Large intestine (tissue), 12 donors: ENCODE results near the gene SUMO3. TPM values are rescaled to one million over a fixed set of nuclear protein-coding genes. Genes with fewer than 3 reads are reported as not detected.
A peak's percentile ranks its signal among the peaks of the same experiment; 100 is the strongest.

Experiments
- DNase-seq, 2 donors: peaks; one replicate each; pipeline versions ENCODE4 v3.0.0 to v3.0.0-alpha.2; 2013
- H3K27ac ChIP-seq: one replicate; pipeline ENCODE4 v1.5.1; 2013; ENCODE audit warnings: low read length
- H3K27me3 ChIP-seq: 2 replicates; pipeline ENCODE4 v1.6.1; 2013; ENCODE audit warnings: low read length; ENCODE audit not compliant: control insufficient read depth, insufficient read depth
- H3K36me3 ChIP-seq: 2 replicates; pipeline ENCODE4 v1.6.1; 2013; ENCODE audit warnings: low read length; ENCODE audit not compliant: control insufficient read depth, insufficient read depth
- H3K4me1 ChIP-seq: one replicate; pipeline ENCODE4 v1.6.1; 2013; ENCODE audit warnings: low read length; ENCODE audit not compliant: control insufficient read depth, insufficient read depth
- H3K4me3 ChIP-seq: one replicate; pipeline ENCODE4 v1.5.1; 2013; ENCODE audit warnings: low read length
- H3K9me3 ChIP-seq: one replicate; pipeline ENCODE4 v1.6.1; 2013; ENCODE audit warnings: mild to moderate bottlenecking, low read depth, low read length, moderate library complexity; ENCODE audit not compliant: control insufficient read depth
- WGBS: methylation state at CpG from one replicate; pipeline ENCODE4 v1.1.5; 2013; ENCODE audit warnings: low lambda C conversion rate; ENCODE audit not compliant: insufficient coverage; 5-methylcytosine and 5-hydroxymethylcytosine counted together
- long read RNA-seq, 11 donors: transcript quantifications; one replicate each; lab custom pipeline, GENCODE V29; 2026
- polyA plus RNA-seq: library from polyadenylated mRNA; unstranded; fragments of 120-200 nt; gene quantifications from one replicate; pipeline ENCODE4 v1.2.1, GENCODE V29; 2013

SUMO3 gene
- polyA plus RNA-seq: 94.4 TPM
- long read RNA-seq, donor 1, transcript SUMO3-201 (4 exons, 1,807 nt): major isoform, 44 of 45 reads
- long read RNA-seq, donor 1, partial matches to known transcripts: 0 of 45 reads
- long read RNA-seq, donor 1, other reads (novel, unspliced or antisense): 0 of 45 reads
- long read RNA-seq, donor 2, transcript SUMO3-201 (4 exons, 1,807 nt): major isoform, 63 of 159 reads
- long read RNA-seq, donor 2, partial matches to known transcripts: 96 of 159 reads
- long read RNA-seq, donor 2, other reads (novel, unspliced or antisense): 0 of 159 reads
- long read RNA-seq, donor 3, transcript SUMO3-201 (4 exons, 1,807 nt): major isoform, 104 of 110 reads
- long read RNA-seq, donor 3, partial matches to known transcripts: 6 of 110 reads
- long read RNA-seq, donor 3, other reads (novel, unspliced or antisense): 0 of 110 reads
- long read RNA-seq, donor 4, partial matches to known transcripts: 0 of 3 reads
- long read RNA-seq, donor 4, other reads (novel, unspliced or antisense): 0 of 3 reads
- long read RNA-seq, donor 5, transcript SUMO3-201 (4 exons, 1,807 nt): major isoform, 32 of 32 reads
- long read RNA-seq, donor 5, partial matches to known transcripts: 0 of 32 reads
- long read RNA-seq, donor 5, other reads (novel, unspliced or antisense): 0 of 32 reads
- long read RNA-seq, donor 6, transcript SUMO3-201 (4 exons, 1,807 nt): major isoform, 76 of 164 reads
- long read RNA-seq, donor 6, partial matches to known transcripts: 87 of 164 reads
- long read RNA-seq, donor 6, other reads (novel, unspliced or antisense): 0 of 164 reads
- long read RNA-seq, donor 7, transcript SUMO3-201 (4 exons, 1,807 nt): major isoform, 19 of 19 reads
- long read RNA-seq, donor 7, partial matches to known transcripts: 0 of 19 reads
- long read RNA-seq, donor 7, other reads (novel, unspliced or antisense): 0 of 19 reads
- long read RNA-seq, donor 8, transcript SUMO3-201 (4 exons, 1,807 nt): major isoform, 65 of 65 reads
- long read RNA-seq, donor 8, partial matches to known transcripts: 0 of 65 reads
- long read RNA-seq, donor 8, other reads (novel, unspliced or antisense): 0 of 65 reads
- long read RNA-seq, donor 9, transcript SUMO3-201 (4 exons, 1,807 nt): major isoform, 55 of 133 reads
- long read RNA-seq, donor 9, partial matches to known transcripts: 77 of 133 reads
- long read RNA-seq, donor 9, other reads (novel, unspliced or antisense): 0 of 133 reads
- long read RNA-seq, donor 10, transcript SUMO3-201 (4 exons, 1,807 nt): major isoform, 66 of 66 reads
- long read RNA-seq, donor 10, partial matches to known transcripts: 0 of 66 reads
- long read RNA-seq, donor 10, other reads (novel, unspliced or antisense): 0 of 66 reads
- long read RNA-seq, donor 11, transcript SUMO3-201 (4 exons, 1,807 nt): major isoform, 52 of 52 reads
- long read RNA-seq, donor 11, partial matches to known transcripts: 0 of 52 reads
- long read RNA-seq, donor 11, other reads (novel, unspliced or antisense): 0 of 52 reads

DNA sequence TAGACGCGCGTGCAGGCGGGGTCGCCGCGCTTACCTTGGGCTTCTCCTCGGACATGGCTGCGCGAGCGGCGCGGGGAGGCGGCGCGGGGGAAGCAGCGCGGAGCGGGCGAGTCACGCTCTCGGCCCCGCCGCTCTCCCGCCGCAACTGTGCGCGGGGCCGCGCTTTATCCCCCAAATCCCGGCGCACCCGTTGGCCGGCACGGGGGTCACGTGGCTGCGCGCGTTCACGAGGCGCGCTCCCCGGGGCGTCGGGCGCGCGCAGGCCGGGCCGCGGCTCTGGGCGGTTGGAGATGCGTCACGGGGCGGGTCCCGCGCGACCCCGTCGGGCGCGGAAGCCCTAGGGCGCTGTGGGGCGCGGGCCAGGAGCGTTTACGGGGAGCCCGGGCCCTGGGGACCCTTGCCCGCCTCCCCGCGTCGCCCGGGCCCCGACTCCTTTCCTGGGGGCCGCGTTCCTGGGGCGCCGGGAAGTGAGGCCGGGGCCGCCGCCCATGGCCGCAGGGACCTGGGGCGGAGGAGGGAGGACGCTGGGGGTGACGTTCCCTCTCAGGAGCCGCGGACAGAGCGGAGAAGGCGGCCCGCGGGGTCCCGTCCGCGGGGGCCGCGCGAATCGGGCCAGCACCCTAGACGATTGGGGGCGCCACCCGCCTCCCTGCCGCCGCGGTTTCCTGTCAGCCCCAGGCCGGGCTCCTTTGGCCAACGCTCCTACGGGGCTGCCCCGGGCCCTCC is at the start of gene SUMO3:
Gene SUMO3, minus strand, starts transcription at position 149 of the 726 bp plus-strand sequence. Its CDS starts 94 bp downstream, at position 55.
- H3K4me1 ChIP-seq: peaks cover 8% of the 10 kb centered on the region
- H3K4me3 ChIP-seq: peak within 1 kb of the TSS; percentile 65
- WGBS: no CpG with 5 or more reads among the region's 108 CpGs
- H3K27ac ChIP-seq: peak within 1 kb of the TSS; percentile 42
- peak; percentile 81 to 89 for DNase-seq
- H3K9me3 ChIP-seq: peaks cover 30% of the 10 kb centered on the region
- H3K36me3 ChIP-seq: peaks cover 10% of the 10 kb centered on the region
- no peaks in the 10 kb centered on the region for H3K27me3 ChIP-seq

DNA sequence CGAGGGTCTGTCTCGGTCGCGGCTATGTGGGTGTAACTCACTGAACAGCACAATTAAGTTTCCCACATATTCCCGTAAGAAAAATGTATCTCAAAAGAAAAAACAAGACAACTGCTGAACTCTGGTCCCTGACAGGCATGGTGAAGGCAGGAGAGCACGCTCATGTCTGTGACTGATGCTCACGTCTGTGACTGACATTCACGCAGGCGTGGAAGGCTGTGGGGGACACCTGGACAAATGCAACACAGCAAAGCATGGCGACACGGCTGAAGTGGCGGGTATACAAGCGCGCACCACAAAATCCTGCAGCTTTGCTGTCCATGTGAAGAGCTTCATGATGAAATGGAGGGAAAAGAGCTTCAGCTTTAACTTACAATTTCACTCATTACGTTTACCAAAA is 49.6 kb upstream of the SUMO3 start:
- H3K27ac ChIP-seq: no peak overlapping the region
- DNase-seq: no peak
- H3K36me3 ChIP-seq: peaks cover 39% of the 10 kb centered on the region
- H3K27me3 ChIP-seq: no peaks in the 10 kb centered on the region
- H3K9me3 ChIP-seq: no peaks in the 10 kb centered on the region
- WGBS: no CpG with 5 or more reads among the region's 15 CpGs
- H3K4me1 ChIP-seq: peaks cover 49% of the 10 kb centered on the region
- H3K4me3 ChIP-seq: no peak overlapping the region

DNA sequence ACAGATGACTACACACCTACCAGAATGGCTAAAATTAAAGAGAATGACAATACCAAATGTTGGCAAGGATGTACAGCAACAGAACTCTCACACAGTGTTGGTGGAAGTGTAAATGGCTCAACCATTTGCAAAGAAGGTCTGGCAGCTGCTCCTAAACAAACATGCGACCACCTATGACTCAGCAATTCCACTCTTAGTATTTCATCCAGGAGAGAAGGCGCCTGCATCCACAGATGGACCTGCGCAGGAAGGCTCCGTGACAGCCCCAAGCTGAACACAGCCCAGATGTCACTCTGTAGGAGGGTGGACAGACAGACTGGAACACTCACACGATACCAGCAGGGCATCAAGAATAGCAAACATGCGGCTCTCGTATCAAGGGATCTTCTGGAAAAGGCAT is 48.9 kb upstream of the SUMO3 start:
- Histone ChIP-seq H3K4me3 (no peak overlapping the region), H3K36me3 (peaks cover 43% of the 10 kb centered on the region), H3K4me1 (peaks cover 48% of the 10 kb centered on the region), H3K27ac (peak overlapping the region; percentile 19), H3K27me3 (no peaks in the 10 kb centered on the region), H3K9me3 (no peaks in the 10 kb centered on the region)
- WGBS: 72% methylated on average over 2 of the region's 7 CpGs
- DNase-seq: no peak

DNA sequence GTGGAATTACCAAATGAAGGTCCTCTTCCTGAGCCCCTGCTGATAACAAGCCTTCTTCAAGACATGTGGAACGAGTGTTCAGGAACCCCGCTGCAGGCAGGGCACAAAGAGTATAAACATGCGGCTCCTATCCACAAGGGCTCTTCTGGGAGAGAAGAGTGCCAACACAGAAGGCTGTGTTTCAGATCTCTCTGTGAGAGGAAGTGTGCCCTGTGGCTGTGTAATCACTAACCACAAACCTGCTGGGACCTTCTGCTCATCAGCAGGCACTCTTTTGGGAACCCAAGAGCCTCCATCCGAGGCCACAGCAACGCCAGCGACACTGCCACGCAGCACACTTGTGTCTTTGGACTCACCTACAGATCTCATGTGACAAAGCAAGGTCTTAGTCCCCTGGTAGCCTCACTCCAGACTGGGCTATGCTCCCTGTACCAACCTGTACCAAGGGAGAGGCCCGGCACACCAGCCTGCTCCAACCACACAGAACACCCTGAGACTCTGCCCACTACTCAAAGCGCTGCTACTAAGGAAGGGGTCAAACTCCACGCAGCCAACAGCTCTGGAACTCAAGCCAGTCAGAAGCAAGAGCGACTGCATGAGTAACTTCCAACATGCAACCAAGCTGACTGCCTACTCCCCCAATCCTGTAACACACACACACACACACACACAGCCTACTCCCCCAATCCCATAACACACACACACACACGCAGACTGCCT is 47.9 kb upstream of the SUMO3 start:
- WGBS: no CpG with 5 or more reads among the region's 12 CpGs
- DNase-seq: peak; percentile 61 to 86
- H3K9me3 ChIP-seq: no peaks in the 10 kb centered on the region
- H3K4me1 ChIP-seq: peaks cover 39% of the 10 kb centered on the region
- no peak overlapping the region for H3K4me3 ChIP-seq
- peak overlapping the region; percentile 66 for H3K27ac ChIP-seq
- peaks cover 49% of the 10 kb centered on the region for H3K36me3 ChIP-seq
- H3K27me3 ChIP-seq: no peaks in the 10 kb centered on the region

DNA sequence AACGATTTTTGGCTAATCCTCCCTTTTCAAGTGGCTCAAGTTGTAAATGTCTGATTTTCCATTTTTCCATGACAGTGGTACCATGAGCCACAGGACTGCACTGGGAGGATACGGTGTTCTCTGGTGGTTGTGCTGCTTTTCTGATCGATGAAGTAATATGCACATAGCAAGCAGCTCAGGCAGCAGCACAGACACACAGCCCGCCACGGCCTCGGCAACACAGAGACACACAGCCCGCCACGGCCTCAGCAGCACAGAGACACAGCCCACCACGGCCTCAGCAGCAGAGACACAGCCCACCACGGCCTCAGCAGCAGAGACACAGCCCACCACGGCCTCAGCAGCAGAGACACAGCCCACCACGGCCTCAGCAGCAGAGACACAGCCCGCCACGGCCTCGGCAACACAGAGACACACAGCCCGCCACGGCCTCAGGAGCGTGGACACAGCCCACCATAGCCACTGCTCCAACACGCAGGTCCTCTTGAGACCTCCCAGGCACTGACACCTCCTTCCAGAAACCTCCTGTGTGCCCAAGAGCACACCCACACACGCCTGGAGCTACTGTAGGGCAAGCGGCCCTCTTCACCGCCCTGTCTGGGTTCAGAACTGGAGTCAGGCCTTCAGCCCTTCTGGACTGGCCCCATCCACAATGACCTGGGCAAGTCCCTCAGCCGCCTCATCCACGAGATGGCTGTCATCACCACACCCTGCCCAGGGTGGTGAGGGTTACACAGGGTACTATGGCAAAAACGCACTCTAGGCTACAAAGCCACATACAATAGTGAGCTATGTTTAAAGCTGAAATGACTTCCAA is 45.2 kb upstream of the SUMO3 start:
- 67% methylated on average over 1 of the region's 25 CpGs for WGBS
- no peak overlapping the region for H3K4me3 ChIP-seq
- peaks cover 66% of the 10 kb centered on the region for H3K36me3 ChIP-seq
- peaks cover 25% of the 10 kb centered on the region for H3K4me1 ChIP-seq
- no peak for DNase-seq
- H3K27me3 ChIP-seq: no peaks in the 10 kb centered on the region
- H3K9me3 ChIP-seq: no peaks in the 10 kb centered on the region
- no peak overlapping the region for H3K27ac ChIP-seq

DNA sequence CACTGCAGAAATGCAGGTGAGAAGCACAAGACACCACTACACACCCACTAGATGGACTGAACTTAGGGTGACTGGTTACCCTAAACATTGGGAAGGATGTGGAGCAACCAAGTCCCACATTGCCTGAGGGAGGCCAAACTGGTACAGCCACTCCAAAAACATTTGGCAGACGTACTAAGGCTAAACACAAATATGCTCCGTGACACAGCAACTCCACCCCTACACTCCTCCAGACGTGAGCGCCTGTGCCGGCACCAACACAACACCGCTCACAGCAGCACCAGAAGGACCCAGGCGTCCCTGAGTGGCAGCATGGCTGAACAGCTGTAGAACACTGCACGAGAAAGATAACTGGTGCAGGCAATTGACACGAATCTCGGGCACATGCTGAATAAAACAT is 40.9 kb upstream of the SUMO3 start:
- H3K27ac ChIP-seq: no peak overlapping the region
- no peaks in the 10 kb centered on the region for H3K9me3 ChIP-seq
- H3K4me3 ChIP-seq: no peak overlapping the region
- H3K27me3 ChIP-seq: no peaks in the 10 kb centered on the region
- 100% methylated on average over 1 of the region's 10 CpGs for WGBS
- H3K4me1 ChIP-seq: peaks cover 1% of the 10 kb centered on the region
- DNase-seq: no peak
- H3K36me3 ChIP-seq: peaks cover 86% of the 10 kb centered on the region

DNA sequence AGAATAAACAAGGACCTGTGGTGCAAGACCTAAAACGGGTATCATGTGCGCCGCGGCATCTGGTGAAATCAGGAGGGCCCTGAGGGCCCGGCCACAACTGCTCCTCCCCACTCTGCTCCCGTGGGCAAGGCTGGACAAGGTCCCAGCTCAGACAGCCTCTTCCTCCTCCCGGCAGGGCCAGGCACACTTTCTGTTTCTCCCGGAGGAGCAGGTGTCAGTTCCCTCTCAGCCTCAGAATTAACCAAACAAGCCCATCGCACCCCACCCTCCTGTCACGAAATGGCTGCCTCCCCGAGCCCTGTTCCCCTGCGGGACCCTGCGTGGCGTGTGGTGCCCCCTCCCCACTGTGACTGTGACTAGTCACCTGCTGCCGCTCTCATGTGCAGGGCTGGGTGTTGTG is 40.4 kb upstream of the SUMO3 start:
- Histone ChIP-seq H3K4me1 (peaks cover 5% of the 10 kb centered on the region), H3K27ac (no peak overlapping the region), H3K36me3 (peaks cover 86% of the 10 kb centered on the region), H3K27me3 (no peaks in the 10 kb centered on the region), H3K4me3 (no peak overlapping the region), H3K9me3 (no peaks in the 10 kb centered on the region)
- no CpG with 5 or more reads among the region's 15 CpGs for WGBS
- no peak for DNase-seq

DNA sequence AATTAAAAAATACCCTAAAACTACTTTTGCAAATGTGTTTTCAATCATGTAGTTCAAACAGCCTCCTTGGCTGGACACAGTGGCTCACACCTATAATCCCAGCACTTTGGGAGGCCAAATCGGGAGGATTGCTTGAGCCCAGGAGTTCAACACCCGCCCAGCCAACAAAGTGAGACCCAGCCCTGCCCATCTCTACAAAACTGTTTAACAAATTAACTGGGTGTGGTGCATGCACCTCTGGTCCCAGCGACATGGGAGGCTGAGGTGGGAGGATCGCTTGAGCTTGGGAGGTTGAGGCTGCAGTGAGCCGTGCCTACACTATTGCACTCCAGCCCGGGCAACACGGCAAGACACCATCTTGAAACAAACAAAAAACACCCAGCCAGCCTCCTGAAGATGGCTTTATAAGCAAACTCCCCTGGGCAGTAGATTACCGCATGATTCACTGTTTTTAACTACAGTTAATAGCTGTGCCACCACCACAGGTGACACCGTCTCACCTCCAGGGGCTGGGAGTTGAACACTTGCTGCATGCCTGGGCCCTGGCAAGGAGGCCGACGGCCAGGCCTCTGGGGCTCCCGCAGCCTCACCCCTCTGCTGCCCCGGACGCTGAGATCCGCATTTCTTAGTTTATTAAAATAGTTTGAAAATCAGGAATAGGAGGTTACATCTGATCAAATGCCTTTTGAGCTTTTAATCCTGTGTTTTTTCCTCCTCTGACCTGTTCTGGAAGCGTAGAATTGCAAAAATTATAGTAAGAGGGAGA is 39.4 kb upstream of the SUMO3 start:
- Histone ChIP-seq H3K27me3 (no peaks in the 10 kb centered on the region), H3K9me3 (no peaks in the 10 kb centered on the region), H3K27ac (no peak overlapping the region), H3K4me3 (no peak overlapping the region), H3K36me3 (peaks cover 84% of the 10 kb centered on the region), H3K4me1 (peaks cover 12% of the 10 kb centered on the region)
- no CpG with 5 or more reads among the region's 16 CpGs for WGBS
- no peak for DNase-seq
